Activated naive CD8-positive, alpha-beta T cell treated with anti-CD3 and anti-CD28 coated beads, Interleukin-2, amount 50 U/mL, for 24 hours (primary cell): Measurements from ENCODE around the gene ARID1B.

Source experiments
- ATAC-seq: fragments of 150-1000 bp; cut with Tn5 transposase; one replicate; pipeline ENCODE4 v1.10.0; 2021
- DNase-seq: peaks from one replicate; pipeline ENCODE4 v3.0.0; 2021
- H3K27ac Mint-ChIP-seq: one replicate; pipeline ENCODE4 v1.8.0; 2021; ENCODE audit warnings: mild to moderate bottlenecking, mixed read lengths
- H3K27me3 Mint-ChIP-seq: one replicate; pipeline ENCODE4 v1.8.0; 2021; ENCODE audit warnings: mixed read lengths
- H3K36me3 Mint-ChIP-seq: one replicate; pipeline ENCODE4 v1.8.0; 2021; ENCODE audit warnings: low read depth, mixed read lengths
- H3K4me1 Mint-ChIP-seq: one replicate; pipeline ENCODE4 v1.8.0; 2021; ENCODE audit warnings: mixed read lengths
- H3K4me3 Mint-ChIP-seq: one replicate; pipeline ENCODE4 v1.8.0; 2021; ENCODE audit warnings: mild to moderate bottlenecking, moderate library complexity, mixed read lengths
- H3K9me3 Mint-ChIP-seq: one replicate; pipeline ENCODE4 v1.8.0; 2021; ENCODE audit warnings: mixed read lengths

The ARID1B gene

GRCh38 chr6:156873654-156874380 lies 96.6 kb downstream of the ARID1B start:
- no peak for ATAC-seq
- Mint-ChIP-seq H3K4me1 (peaks cover 50% of the 10 kb centered on the region), H3K27ac (no peak overlapping the region), H3K36me3 (peaks cover 17% of the 10 kb centered on the region), H3K4me3 (no peak overlapping the region), H3K9me3 (no peaks in the 10 kb centered on the region), H3K27me3 (no peaks in the 10 kb centered on the region)
- DNase-seq: no peak

- Mint-ChIP-seq H3K27me3 (no peaks in the 10 kb centered on the region), H3K36me3 (peaks cover 14% of the 10 kb centered on the region), H3K9me3 (no peaks in the 10 kb centered on the region), H3K27ac (no peak overlapping the region), H3K4me3 (no peak overlapping the region), H3K4me1 (peaks cover 57% of the 10 kb centered on the region)
- DNase-seq (no peak), ATAC-seq (no peak)
These were observed 97.9 kb downstream of the ARID1B start for GRCh38 chr6:156875062-156875461.

GRCh38 chr6:156876302-156876701 lies 99.1 kb downstream of the ARID1B start:
- H3K9me3 Mint-ChIP-seq: no peaks in the 10 kb centered on the region
- DNase-seq (no peak), ATAC-seq (no peak)
- H3K27me3 Mint-ChIP-seq: no peaks in the 10 kb centered on the region
- peaks cover 53% of the 10 kb centered on the region for H3K4me1 Mint-ChIP-seq
- no peak overlapping the region for H3K27ac Mint-ChIP-seq
- H3K36me3 Mint-ChIP-seq: peaks cover 14% of the 10 kb centered on the region
- H3K4me3 Mint-ChIP-seq: no peak overlapping the region

GRCh38 chr6:156877126-156877863 lies 100.1 kb downstream of the ARID1B start:
- H3K36me3 Mint-ChIP-seq: peaks cover 10% of the 10 kb centered on the region
- H3K9me3 Mint-ChIP-seq: no peaks in the 10 kb centered on the region
- H3K27me3 Mint-ChIP-seq: no peaks in the 10 kb centered on the region
- no peak overlapping the region for H3K27ac Mint-ChIP-seq
- no peak for DNase-seq
- no peak overlapping the region for H3K4me3 Mint-ChIP-seq
- peaks cover 58% of the 10 kb centered on the region for H3K4me1 Mint-ChIP-seq
- ATAC-seq: no peak

GRCh38 chr6:156878681-156879080 lies 101.5 kb downstream of the ARID1B start:
- Mint-ChIP-seq H3K9me3 (no peaks in the 10 kb centered on the region), H3K36me3 (peaks cover 10% of the 10 kb centered on the region), H3K4me3 (no peak overlapping the region), H3K27me3 (no peaks in the 10 kb centered on the region), H3K4me1 (peaks cover 68% of the 10 kb centered on the region), H3K27ac (no peak overlapping the region)
- ATAC-seq: no peak
- no peak for DNase-seq

- ATAC-seq: no peak
- no peaks in the 10 kb centered on the region for H3K27me3 Mint-ChIP-seq
- H3K36me3 Mint-ChIP-seq: peaks cover 10% of the 10 kb centered on the region
- no peaks in the 10 kb centered on the region for H3K9me3 Mint-ChIP-seq
- no peak for DNase-seq
- H3K27ac Mint-ChIP-seq: no peak overlapping the region
- peaks cover 70% of the 10 kb centered on the region for H3K4me1 Mint-ChIP-seq
- H3K4me3 Mint-ChIP-seq: no peak overlapping the region
These were observed 102.0 kb downstream of the ARID1B start for GRCh38 chr6:156879186-156879585.

- peaks cover 9% of the 10 kb centered on the region for H3K36me3 Mint-ChIP-seq
- H3K27me3 Mint-ChIP-seq: no peaks in the 10 kb centered on the region
- no peak for ATAC-seq
- H3K4me3 Mint-ChIP-seq: no peak overlapping the region
- DNase-seq: no peak
- no peak overlapping the region for H3K27ac Mint-ChIP-seq
- H3K4me1 Mint-ChIP-seq: peaks cover 71% of the 10 kb centered on the region
- H3K9me3 Mint-ChIP-seq: no peaks in the 10 kb centered on the region
These were observed 102.4 kb downstream of the ARID1B start for GRCh38 chr6:156879591-156879990.

- DNase-seq (no peak), ATAC-seq (no peak)
- Mint-ChIP-seq H3K27me3 (no peaks in the 10 kb centered on the region), H3K9me3 (no peaks in the 10 kb centered on the region), H3K4me1 (peaks cover 66% of the 10 kb centered on the region), H3K27ac (no peak overlapping the region), H3K36me3 (peaks cover 7% of the 10 kb centered on the region), H3K4me3 (no peak overlapping the region)
These were observed 103.7 kb downstream of the ARID1B start for GRCh38 chr6:156880913-156881312.

GRCh38 chr6:156881687-156882629 lies 104.8 kb downstream of the ARID1B start:
- Mint-ChIP-seq H3K27ac (peak overlapping the region; percentile 27), H3K9me3 (no peaks in the 10 kb centered on the region), H3K4me1 (peaks cover 74% of the 10 kb centered on the region), H3K27me3 (no peaks in the 10 kb centered on the region), H3K36me3 (peaks cover 7% of the 10 kb centered on the region), H3K4me3 (no peak overlapping the region)
- ATAC-seq: no peak
- no peak for DNase-seq

GRCh38 chr6:156883497-156884252 lies 106.5 kb downstream of the ARID1B start:
- DNase-seq (peak; percentile 33), ATAC-seq (peak; percentile 78)
- Mint-ChIP-seq H3K27ac (peak overlapping the region; percentile 58), H3K27me3 (no peaks in the 10 kb centered on the region), H3K9me3 (no peaks in the 10 kb centered on the region), H3K4me1 (peaks cover 80% of the 10 kb centered on the region), H3K4me3 (peak overlapping the region; percentile 4), H3K36me3 (peaks cover 3% of the 10 kb centered on the region)

GRCh38 chr6:156884306-156884705 lies 107.1 kb downstream of the ARID1B start:
- peaks cover 78% of the 10 kb centered on the region for H3K4me1 Mint-ChIP-seq
- no peak for DNase-seq
- no peak overlapping the region for H3K4me3 Mint-ChIP-seq
- H3K27me3 Mint-ChIP-seq: no peaks in the 10 kb centered on the region
- no peak overlapping the region for H3K27ac Mint-ChIP-seq
- no peak for ATAC-seq
- H3K9me3 Mint-ChIP-seq: no peaks in the 10 kb centered on the region
- peaks cover 2% of the 10 kb centered on the region for H3K36me3 Mint-ChIP-seq

GRCh38 chr6:156885562-156885961 lies 108.4 kb downstream of the ARID1B start:
- DNase-seq: no peak
- no peak overlapping the region for H3K27ac Mint-ChIP-seq
- no peaks in the 10 kb centered on the region for H3K9me3 Mint-ChIP-seq
- H3K36me3 Mint-ChIP-seq: peaks cover 2% of the 10 kb centered on the region
- peaks cover 77% of the 10 kb centered on the region for H3K4me1 Mint-ChIP-seq
- no peak for ATAC-seq
- H3K4me3 Mint-ChIP-seq: no peak overlapping the region
- no peaks in the 10 kb centered on the region for H3K27me3 Mint-ChIP-seq

- Mint-ChIP-seq H3K27ac (peak overlapping the region; percentile 34), H3K9me3 (no peaks in the 10 kb centered on the region), H3K4me3 (no peak overlapping the region), H3K4me1 (peaks cover 74% of the 10 kb centered on the region), H3K36me3 (peaks cover 2% of the 10 kb centered on the region), H3K27me3 (no peaks in the 10 kb centered on the region)
- no peak for DNase-seq
- ATAC-seq: peak; percentile 23
These were observed 109.2 kb downstream of the ARID1B start for GRCh38 chr6:156886409-156886808.
